HG02970 (cell line): ENCODE data around the gene TNS1.

Experiments
- ATAC-seq: cut with Tn5 transposase; IDR thresholded peaks from one replicate; pipeline ENCODE4 v1.9.1; 2021; ENCODE audit warnings: mild to moderate bottlenecking, moderate library complexity, moderate number of reproducible peaks; ENCODE audit not compliant: unreplicated experiment, low FRiP score

The TNS1 gene

GRCh38 chr2:217934321-217935131 lies 68.3 kb downstream of the TNS1 start:
- no peak for ATAC-seq

GRCh38 chr2:217933617-217933993 lies 69.2 kb downstream of the TNS1 start:
- no peak for ATAC-seq

DNA sequence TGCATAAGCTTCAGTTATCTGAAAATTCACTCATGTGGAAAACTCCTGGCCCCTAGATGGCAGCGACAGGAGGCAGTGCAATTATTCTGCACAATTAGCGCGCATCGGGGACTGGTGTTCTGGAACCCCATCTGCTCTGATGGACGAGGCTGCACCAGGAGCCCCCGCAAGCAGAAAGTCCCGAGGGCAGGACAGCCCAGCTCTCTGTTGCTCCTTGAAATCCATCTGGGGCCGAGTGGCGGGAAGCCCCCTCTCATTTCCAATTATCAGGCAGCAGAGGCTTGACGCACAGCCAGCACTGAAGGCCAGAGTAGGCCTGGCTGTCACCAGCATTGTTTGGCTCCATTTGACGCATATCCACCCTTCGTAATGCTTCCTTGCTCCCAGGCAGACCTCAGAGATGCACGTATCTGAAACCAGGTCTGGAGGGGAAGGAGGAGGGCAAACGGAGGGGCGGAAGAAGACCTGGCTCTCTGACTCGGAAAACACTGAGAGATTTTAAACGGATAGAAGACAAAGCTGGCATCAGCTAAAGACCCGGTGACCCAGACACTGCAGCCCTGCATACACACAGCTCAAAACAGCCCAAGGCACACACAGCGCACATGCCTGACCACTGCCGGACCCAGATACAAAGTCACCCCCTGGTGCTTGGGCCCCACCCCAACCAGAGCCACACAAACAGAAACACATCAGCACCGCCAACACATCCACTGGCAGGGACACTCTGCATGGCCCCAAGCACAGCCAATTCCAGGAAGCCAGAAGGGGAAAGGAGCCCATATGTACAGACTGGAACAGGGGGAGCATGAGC lies 69.8 kb downstream of the TNS1 start:
- no peak for ATAC-seq

- no peak for ATAC-seq
Observed at GRCh38 chr2:217931846-217932560, 70.8 kb downstream of the TNS1 start.

DNA sequence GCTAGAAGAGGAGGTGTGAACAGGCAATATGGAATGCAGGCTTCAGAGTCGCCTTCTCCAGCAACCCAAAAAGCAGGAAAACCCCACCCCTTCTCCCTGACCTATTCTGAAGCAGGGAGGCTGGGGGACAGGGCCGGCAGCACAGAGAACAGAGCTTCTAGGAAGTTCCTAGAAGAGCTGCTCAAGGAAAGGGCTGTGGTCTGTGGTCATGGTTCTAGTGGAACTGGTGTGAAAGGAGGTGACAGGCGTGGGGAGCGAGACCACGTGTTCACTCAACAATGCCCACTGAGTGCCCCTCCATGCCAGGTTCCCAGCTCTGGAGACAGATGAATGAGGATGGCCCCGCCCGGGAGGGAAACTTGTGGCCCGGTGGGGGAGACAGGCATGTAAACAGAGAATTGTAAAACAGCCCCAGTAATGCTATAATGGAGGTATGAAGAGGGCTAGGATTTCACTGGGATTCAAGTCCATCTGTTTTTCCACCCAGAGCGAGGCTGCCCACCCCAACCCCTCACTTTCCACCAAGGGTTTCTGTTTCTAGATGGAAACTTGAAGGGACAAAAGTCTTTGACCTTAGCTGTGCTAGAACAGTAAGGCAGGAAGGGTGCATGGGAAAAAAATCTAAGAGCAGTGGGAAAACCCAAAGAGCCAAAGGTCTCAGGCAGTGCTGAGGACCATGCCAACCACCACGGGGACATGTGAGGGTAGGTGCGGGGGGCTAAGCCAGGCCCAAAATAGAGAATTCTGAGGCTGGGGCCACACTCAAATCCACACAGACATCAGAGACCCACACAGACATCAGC lies 71.8 kb downstream of the TNS1 start:
- no peak for ATAC-seq

DNA sequence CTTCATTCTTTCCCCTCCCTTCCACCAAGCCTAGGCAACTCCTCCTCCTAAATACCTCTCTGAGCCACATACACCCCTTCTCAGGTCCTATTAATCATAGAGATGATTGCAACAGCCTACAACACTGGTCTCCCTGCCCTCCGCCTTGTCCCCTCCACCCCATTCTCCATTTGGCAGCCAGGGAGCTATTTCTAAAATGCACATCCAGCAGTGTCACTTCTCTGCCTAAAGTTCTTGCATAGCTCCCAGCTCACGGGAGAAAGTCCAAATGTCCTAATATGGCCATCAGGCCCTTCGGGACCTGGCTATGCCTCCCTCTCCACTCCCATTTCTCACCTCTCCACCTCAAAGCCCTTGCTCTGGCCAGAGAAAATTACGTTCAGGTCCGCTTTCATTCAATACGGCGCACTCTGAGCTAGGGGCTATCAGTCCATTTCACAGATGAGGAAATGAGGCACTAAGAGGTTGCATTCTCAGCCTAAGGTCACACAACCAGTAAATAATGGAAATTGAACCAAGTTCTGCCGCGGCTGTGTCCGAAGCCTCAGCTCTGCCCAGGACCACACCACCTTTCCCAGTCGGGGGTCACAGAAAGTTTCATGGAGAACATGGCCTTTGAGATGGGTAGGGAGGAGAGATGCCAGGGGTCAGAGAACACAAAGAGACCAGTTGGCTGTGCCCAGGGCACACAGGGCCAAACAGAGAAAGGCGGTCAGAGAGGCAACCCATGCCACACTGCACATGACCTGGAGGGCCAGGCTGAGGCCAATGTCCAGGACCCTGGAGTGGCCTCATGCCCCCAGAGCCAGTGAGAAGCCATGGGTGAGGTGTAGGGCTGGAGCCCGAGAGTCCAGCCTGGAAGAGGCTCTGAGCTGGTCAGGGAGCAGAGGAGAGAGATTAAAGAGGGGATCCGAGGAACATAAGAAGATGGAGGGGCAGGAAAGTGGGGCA lies 72.8 kb downstream of the TNS1 start:
- ATAC-seq = no peak

DNA sequence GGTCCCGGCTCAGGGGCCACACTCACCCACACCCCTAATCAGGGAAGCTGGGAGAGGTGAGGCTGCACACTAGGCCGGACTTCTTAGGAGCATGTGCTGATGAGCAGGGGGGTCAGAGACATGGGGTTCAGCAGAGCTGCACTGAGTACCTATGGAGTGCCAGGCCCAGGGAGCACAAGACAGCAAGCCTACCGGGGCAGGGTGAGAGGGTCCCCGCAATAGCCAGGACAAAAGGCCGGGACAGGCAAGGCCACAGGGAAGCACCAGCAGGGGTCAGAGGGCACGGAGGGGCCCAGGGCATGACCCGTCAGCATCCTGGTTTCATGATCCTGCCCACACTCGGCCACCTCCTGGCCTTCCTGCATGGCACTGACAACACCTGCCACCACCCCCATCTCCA lies 73.5 kb downstream of the TNS1 start:
- ATAC-seq = no peak

DNA sequence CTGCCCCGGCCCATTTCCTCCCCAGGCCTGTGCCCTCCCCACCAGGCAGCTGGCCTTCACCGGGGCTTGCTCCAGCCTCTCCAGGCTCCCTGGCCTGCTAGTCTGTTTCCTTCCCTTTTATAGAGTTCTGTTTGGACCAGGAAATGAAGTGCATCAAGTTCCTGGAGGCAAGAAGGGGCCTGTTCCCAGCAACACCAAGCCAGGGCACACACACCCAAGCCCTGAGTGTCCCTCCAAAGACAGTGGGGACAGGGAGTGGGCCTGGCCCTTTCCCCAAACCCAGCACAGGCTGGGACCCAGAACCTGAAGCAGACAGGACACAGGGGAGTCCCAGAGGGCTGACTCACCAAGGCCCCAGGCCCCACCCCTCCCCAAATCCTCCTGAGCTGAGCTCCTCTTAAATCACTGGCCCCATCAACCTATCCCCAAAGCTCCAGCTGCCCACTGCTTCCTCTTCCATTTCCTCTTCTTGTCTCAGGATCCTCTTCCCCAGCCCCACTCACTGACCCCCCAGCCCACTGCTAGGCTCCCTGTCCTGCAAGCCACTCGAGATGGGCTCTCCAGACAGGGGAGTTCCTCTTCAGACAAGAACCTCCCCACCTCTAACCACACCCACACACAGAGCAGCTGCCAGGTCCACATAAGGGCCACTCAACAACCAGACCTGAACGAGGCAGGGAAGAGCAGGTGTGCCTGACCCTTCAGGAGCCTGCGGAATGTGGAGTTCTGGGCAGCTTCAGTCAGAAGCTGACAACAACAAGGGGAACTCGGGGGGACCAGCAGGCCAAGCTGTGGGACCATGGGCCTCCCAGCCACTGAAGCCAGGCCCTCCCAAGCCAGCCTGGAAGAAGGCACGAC lies 74.2 kb downstream of the TNS1 start:
- ATAC-seq = no peak

GRCh38 chr2:217927601-217928323 lies 75.0 kb downstream of the TNS1 start:
- no peak for ATAC-seq

GRCh38 chr2:217926801-217927200 lies 76.0 kb downstream of the TNS1 start:
- ATAC-seq = no peak

- ATAC-seq = no peak
Observed at GRCh38 chr2:217924346-217924901, 78.4 kb downstream of the TNS1 start.

- ATAC-seq = no peak
Observed at GRCh38 chr2:217923007-217923686, 79.6 kb downstream of the TNS1 start.

DNA sequence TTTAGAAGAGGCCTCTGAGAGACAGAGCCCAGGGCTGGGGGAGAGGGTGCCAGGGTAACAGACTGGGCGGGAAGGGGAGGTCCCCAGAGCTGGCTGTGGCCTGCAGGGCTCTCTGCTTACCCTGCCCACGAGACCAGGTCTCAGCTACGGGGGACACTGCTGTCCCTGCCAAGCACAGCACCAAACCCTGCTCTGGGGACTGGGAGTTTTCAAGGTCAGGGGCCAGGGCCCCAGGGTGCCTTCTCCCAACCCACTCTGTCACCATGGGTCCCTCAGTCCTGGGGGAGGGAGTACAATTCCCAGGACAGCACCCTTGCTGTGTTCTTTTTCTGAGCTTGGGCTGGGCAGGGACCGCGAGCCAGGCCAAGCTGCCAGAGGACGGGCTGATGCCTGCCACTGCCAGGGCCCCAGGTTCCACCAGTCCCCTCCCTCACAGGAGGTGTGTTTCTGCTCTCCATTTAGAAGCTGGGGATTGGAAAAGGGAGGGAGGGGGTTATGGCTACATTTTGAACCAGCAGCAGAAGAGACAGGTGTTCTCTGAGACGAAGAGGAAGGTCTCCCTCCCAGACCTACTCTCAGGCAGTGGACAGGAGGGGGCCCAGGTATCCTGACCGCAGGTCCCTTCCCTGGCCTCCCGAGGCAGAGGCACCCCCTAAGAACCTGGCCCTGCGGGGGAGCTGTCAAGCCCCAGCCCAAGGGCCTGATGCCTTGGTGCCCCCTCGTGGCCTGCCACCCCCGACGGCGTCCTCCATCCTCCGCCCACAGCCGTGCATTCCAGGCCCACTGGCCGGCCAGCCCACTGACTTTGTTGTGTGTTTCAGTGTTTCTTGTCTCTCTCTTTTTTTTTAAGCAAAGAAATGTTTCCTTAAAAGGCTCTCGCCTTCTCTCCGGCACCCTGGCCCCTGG lies 80.4 kb downstream of the TNS1 start:
- no peak for ATAC-seq

GRCh38 chr2:217920879-217921603 lies 81.8 kb downstream of the TNS1 start:
- ATAC-seq = no peak

DNA sequence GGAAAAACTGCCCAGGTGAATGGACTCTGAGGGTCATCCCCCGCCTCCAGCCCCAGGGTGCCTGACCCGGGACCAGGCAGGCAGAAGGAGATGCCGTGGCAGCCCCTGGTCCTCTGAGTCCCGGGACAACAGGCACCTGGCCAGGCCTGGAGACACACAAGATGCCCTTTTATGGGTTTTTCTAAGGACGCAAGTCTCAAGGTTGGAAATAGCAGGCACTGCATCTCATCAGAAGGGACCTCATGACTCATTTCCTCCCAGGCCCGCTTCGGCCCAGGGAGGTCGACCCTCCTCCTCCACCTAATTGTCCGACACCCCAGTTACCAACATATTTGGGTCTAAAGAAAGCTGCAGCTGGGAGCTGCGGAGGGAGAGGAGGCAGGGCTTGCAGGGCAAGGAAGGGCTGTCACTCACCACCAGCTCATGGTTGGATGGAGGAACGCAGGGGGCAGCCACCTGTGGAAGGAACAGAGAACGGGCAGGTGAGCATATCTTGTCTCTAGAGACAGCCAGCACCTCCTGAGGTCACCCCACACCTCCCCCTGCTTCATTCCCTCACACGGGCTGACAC lies 82.9 kb downstream of the TNS1 start:
- ATAC-seq = no peak
